Activated CD8-positive, alpha-beta memory T cell treated with anti-CD3 and anti-CD28 coated beads for 36 hours (primary cell): Measurements from ENCODE around the gene CATSPER1. TPM values are rescaled to one million over a fixed set of nuclear protein-coding genes. Genes with fewer than 3 reads are reported as not detected.

Experiments used
- total RNA-seq, 2 experiments: library from RNA; stranded (reverse); gene quantifications; one replicate each; pipeline ENCODE4 v1.2.3, GENCODE V29; 2021

CATSPER1 gene
- total RNA-seq, 2 experiments from 2014 or later, result not detected

Other genes with a start within 250 kb of the CATSPER1 start
- gene AP5B1, start 245.5 kb downstream of the CATSPER1 start, total RNA-seq, result 10 to 100 TPM; 19.1 to 19.7 TPM
- gene OVOL1, start 239.4 kb downstream of the CATSPER1 start, total RNA-seq, result not detected
- gene SNX32, start 192.5 kb downstream of the CATSPER1 start, total RNA-seq, result 1 to 10 TPM; 3.0 to 3.3 TPM
- gene CFL1, start 168.3 kb downstream of the CATSPER1 start, total RNA-seq, result 1,000 to 10,000 TPM; 1,167 to 1,207 TPM
- gene MUS81, start 166.0 kb downstream of the CATSPER1 start, total RNA-seq, result 10 to 100 TPM; 82.0 to 82.9 TPM
- 1 to 10 TPM; 3.7 to 5.7 TPM for gene EFEMP2, start 153.7 kb downstream of the CATSPER1 start, total RNA-seq
- gene CTSW, start 146.6 kb downstream of the CATSPER1 start, total RNA-seq, result 10 to 100 TPM; 48.9 to 51.7 TPM
- gene FIBP, start 138.0 kb downstream of the CATSPER1 start, total RNA-seq, result 100 to 1,000 TPM; 119 to 132 TPM
- 10 to 100 TPM; 77.7 to 81.8 TPM for gene CCDC85B, start 135.8 kb downstream of the CATSPER1 start, total RNA-seq
- gene FOSL1, start 126.1 kb downstream of the CATSPER1 start, total RNA-seq, result 10 to 100 TPM; 23.0 to 24.7 TPM
- gene C11orf68, start 107.4 kb downstream of the CATSPER1 start, total RNA-seq, result 10 to 100 TPM; 15.2 to 18.2 TPM
- gene DRAP1, start 107.1 kb downstream of the CATSPER1 start, total RNA-seq, result 100 to 1,000 TPM in 1 of 2 experiments, 10 to 100 TPM in 1; 99.6 to 102 TPM
- not detected for gene TSGA10IP, start 81.0 kb downstream of the CATSPER1 start, total RNA-seq
- 10 to 100 TPM; 65.4 to 70.1 TPM for gene SART1, start 64.7 kb downstream of the CATSPER1 start, total RNA-seq
- 10 to 100 TPM; 73.9 to 80.6 TPM for gene EIF1AD, start 24.3 kb downstream of the CATSPER1 start, total RNA-seq
- 100 to 1,000 TPM; 243 to 253 TPM for gene BANF1, start 24.0 kb downstream of the CATSPER1 start, total RNA-seq
- not detected for gene CST6, start 14.5 kb downstream of the CATSPER1 start, total RNA-seq
- gene GAL3ST3, start 22.7 kb upstream of the CATSPER1 start, total RNA-seq, result under 1 TPM; 0.15 to 0.17 TPM
- gene SF3B2, start 25.9 kb upstream of the CATSPER1 start, total RNA-seq, result 100 to 1,000 TPM; 259 to 261 TPM
- 10 to 100 TPM; 59.5 to 62.7 TPM for gene PACS1, start 43.8 kb upstream of the CATSPER1 start, total RNA-seq
- gene KLC2, start 231.2 kb upstream of the CATSPER1 start, total RNA-seq, result 10 to 100 TPM; 57.4 to 59.5 TPM
- 100 to 1,000 TPM; 118 TPM for gene RAB1B, start 242.2 kb upstream of the CATSPER1 start, total RNA-seq